Measurements from ENCODE around the gene NUCKS1. TPM values are rescaled to one million over a fixed set of nuclear protein-coding genes. Genes with fewer than 3 reads are reported as not detected.
A peak's percentile ranks its signal among the peaks of the same experiment; 100 is the strongest.

Gene NUCKS1
- polyA plus RNA-seq, 3 donors = 4.2 to 4.9 (median 4.2) TPM

DNA sequence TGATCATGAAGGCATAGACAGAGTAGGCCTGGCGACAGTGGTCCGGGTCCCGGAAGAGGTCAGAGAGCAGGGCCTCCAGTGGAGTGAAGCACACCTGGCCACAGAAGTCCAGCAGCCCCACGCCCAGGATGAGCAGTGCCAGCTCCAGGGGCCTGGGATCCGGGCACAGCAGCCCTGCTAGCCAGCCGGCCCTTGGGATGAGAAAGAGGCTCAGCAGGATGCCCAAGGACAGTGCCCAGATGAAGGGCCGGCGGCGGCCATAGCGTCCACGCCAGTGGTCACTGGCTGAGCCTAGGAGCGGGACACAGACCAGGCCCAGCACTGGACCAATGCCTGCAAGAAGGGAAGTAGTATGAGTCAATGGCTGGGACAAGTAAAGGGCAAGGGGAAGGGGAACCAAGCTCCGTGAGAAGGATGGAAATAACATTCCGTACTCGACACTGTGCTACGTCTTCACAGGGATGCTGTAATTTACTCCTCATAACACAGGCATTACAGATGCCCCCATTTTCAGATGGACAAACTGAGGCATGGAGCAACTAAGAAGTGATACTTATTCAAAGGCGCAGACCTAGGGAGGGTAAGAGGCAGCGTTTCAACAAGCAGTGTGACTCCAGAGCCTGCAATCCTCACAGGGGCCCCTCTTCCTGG lies 86.6 kb downstream of the NUCKS1 start:
- peaks cover 32 to 34% of the 10 kb centered on the region in 2 donors for H3K4me1 ChIP-seq (ENCODE audit: control insufficient read depth in 1 of 2, insufficient read depth in 2 of 2, low read length in 2 of 2)
- Mint-ChIP-seq H3K4me1 (peaks cover 35% of the 10 kb centered on the region), H3K27me3 (ENCODE audit: low read depth in 3 of 3) (peaks cover 5 to 16% (median 7%) of the 10 kb centered on the region in 3 donors), H3K36me3 (no peaks in the 10 kb centered on the region), H3K4me3 (no peak overlapping the region), H3K27ac (peak overlapping the region in 4 of 7 donors; percentile 22 to 62 (median 48)), H3K9me3 (no peaks in the 10 kb centered on the region)
- H3K36me3 ChIP-seq (replicated peaks in 1 of 2; ENCODE audit: control insufficient read depth in 1 of 2, insufficient read depth in 2 of 2, low read length in 2 of 2) = no peaks in the 10 kb centered on the region
- no peaks in the 10 kb centered on the region for H3K79me2 ChIP-seq (ENCODE audit: insufficient read depth, low read length)
- no peak overlapping the region for H3K9ac ChIP-seq (ENCODE audit: insufficient read depth, low read length, poor library complexity, severe bottlenecking)
- peak; percentile 66 to 85 (median 71) for DNase-seq
- 84% methylated on average over 13 of the region's 18 CpGs for WGBS (ENCODE audit: insufficient coverage)
- no peak overlapping the region for H3K27ac ChIP-seq (ENCODE audit: low read depth in 1 of 2, low read length in 2 of 2)
- no peak overlapping the region for H3K4me3 ChIP-seq (replicated peaks in 1 of 3; ENCODE audit: low read depth in 2 of 3, low read length in 3 of 3)
- H3K4me2 ChIP-seq (replicated peaks; ENCODE audit: extremely low read depth, low read length, poor library complexity, severe bottlenecking) = no peak overlapping the region
- no peaks in the 10 kb centered on the region for H3K27me3 ChIP-seq (ENCODE audit: control insufficient read depth in 2 of 2, insufficient read depth in 2 of 2, low read length in 2 of 2)
- intact Hi-C loops (cut with micrococcal nuclease) = no loop called here
- H4K20me1 ChIP-seq (ENCODE audit: insufficient read depth, low read length) = no peaks in the 10 kb centered on the region
- H3K9me3 ChIP-seq (replicated peaks in 1 of 2; ENCODE audit: control insufficient read depth in 1 of 2, insufficient read depth in 1 of 2, low read length in 2 of 2) = no peaks in the 10 kb centered on the region
- H2AFZ ChIP-seq (ENCODE audit: insufficient read depth, low read depth, low read length, poor library complexity, severe bottlenecking) = no peak overlapping the region
- TF ChIP-seq, protein P1, sequence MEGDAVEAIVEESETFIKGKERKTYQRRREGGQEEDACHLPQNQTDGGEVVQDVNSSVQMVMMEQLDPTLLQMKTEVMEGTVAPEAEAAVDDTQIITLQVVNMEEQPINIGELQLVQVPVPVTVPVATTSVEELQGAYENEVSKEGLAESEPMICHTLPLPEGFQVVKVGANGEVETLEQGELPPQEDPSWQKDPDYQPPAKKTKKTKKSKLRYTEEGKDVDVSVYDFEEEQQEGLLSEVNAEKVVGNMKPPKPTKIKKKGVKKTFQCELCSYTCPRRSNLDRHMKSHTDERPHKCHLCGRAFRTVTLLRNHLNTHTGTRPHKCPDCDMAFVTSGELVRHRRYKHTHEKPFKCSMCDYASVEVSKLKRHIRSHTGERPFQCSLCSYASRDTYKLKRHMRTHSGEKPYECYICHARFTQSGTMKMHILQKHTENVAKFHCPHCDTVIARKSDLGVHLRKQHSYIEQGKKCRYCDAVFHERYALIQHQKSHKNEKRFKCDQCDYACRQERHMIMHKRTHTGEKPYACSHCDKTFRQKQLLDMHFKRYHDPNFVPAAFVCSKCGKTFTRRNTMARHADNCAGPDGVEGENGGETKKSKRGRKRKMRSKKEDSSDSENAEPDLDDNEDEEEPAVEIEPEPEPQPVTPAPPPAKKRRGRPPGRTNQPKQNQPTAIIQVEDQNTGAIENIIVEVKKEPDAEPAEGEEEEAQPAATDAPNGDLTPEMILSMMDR (IDR thresholded peaks at IDR 0.05) = no peak

Small RNA genes lying within 50 kb of the gene (small RNA-seq; reads per million reads assigned to genes)
- not detected for gene RF00017 (ENCODE audit: insufficient read length, low read depth)
- gene RF00139 (ENCODE audit: insufficient read length, low read depth) = not detected

Other genes with a start within 250 kb of the NUCKS1 start
- gene CDK18, start 245.5 kb downstream of the NUCKS1 start, polyA plus RNA-seq = 1 to 10 TPM in 1 of 3 donors, under 1 TPM in 2; 0.48 to 4.4 (median 0.66) TPM
- gene ELK4, start 118.2 kb downstream of the NUCKS1 start, polyA plus RNA-seq = 1 to 10 TPM; 1.4 to 9.0 (median 2.6) TPM
- under 1 TPM in 2 of 3 donors, not detected in 1; 0.11 to 0.61 TPM for gene SLC45A3, start 69.7 kb downstream of the NUCKS1 start, polyA plus RNA-seq
- gene RAB29, start 25.3 kb upstream of the NUCKS1 start, polyA plus RNA-seq = 10 to 100 TPM; 23.2 to 32.2 (median 31.5) TPM
- 1 to 10 TPM in 2 of 3 donors, under 1 TPM in 1; 0.54 to 2.3 (median 1.1) TPM for gene SLC41A1, start 63.0 kb upstream of the NUCKS1 start, polyA plus RNA-seq
- not detected for gene PM20D1, start 100.0 kb upstream of the NUCKS1 start, polyA plus RNA-seq
- gene SLC26A9, start 193.3 kb upstream of the NUCKS1 start, polyA plus RNA-seq = under 1 TPM in 1 of 3 donors, not detected in 2; 0.04 TPM